IMR-90 (cell line): ENCODE data around the gene CARM1.

Experiments used
- BHLHE40 ChIP-seq: fragments of 150-350 bp; IDR thresholded peaks from 2 replicates; pipeline ENCODE4 v1.6.1; 2016; ENCODE audit warnings: mild to moderate bottlenecking, low read depth, low read length
- CEBPB ChIP-seq: IDR thresholded peaks from 2 replicates; pipeline ENCODE4 v1.6.1; 2012; ENCODE audit warnings: low read depth, low read length, improper control_type of control experiment
- ELK1 ChIP-seq: fragments of 150-350 bp; IDR thresholded peaks from 2 replicates; pipeline ENCODE4 v1.6.1; 2016; ENCODE audit warnings: low read depth, mild to moderate bottlenecking, low read length, moderate library complexity, borderline replicate concordance
- FOS ChIP-seq: fragments of 150-350 bp; IDR thresholded peaks from 2 replicates; pipeline ENCODE4 v1.6.1; 2016; ENCODE audit warnings: low read depth, low read length
- MAFK ChIP-seq: IDR thresholded peaks from 2 replicates; pipeline ENCODE4 v1.6.1; 2012; ENCODE audit warnings: low read depth, low read length, improper control_type of control experiment
- MXI1 ChIP-seq: IDR thresholded peaks from 2 replicates; pipeline ENCODE4 v1.6.1; 2012; ENCODE audit warnings: low read depth, mild to moderate bottlenecking, low read length, moderate library complexity, borderline replicate concordance
- NFE2L2 ChIP-seq: fragments of 150-350 bp; IDR thresholded peaks from 2 replicates; pipeline ENCODE4 v1.6.1; 2016; ENCODE audit warnings: low read depth, mild to moderate bottlenecking, low read length
- POLR2A ChIP-seq: IDR thresholded peaks from 2 replicates; pipeline ENCODE4 v1.6.1; 2012; ENCODE audit warnings: mild to moderate bottlenecking, low read depth, low read length
- RAD21 ChIP-seq: IDR thresholded peaks from 2 replicates; pipeline ENCODE4 v1.6.1; 2012; ENCODE audit warnings: low read length, improper control_type of control experiment
- RCOR1 ChIP-seq: IDR thresholded peaks from 2 replicates; pipeline ENCODE4 v1.6.1; 2012; ENCODE audit warnings: mild to moderate bottlenecking, low read length, improper control_type of control experiment; ENCODE audit not compliant: insufficient replicate concordance
- RFX5 ChIP-seq: IDR thresholded peaks from 2 replicates; pipeline ENCODE4 v1.8.0; 2012; ENCODE audit warnings: low read depth, mild to moderate bottlenecking, low read length, moderate library complexity
- SMC3 ChIP-seq: fragments of 150-350 bp; IDR thresholded peaks from 2 replicates; pipeline ENCODE4 v1.6.1; 2016; ENCODE audit warnings: low read depth, mild to moderate bottlenecking, antibody characterized with exemption, low read length, moderate library complexity
- USF2 ChIP-seq: fragments of 150-350 bp; IDR thresholded peaks from 2 replicates; pipeline ENCODE4 v1.6.1; 2017; ENCODE audit warnings: mild to moderate bottlenecking, antibody characterized with exemption, low read length, low read depth
- TF ChIP-seq, protein P1 (sequence below): conservative IDR thresholded peaks from 2 replicates; pipeline ENCODE4 v1.5.1; 2012; ENCODE audit warnings: mild to moderate bottlenecking, low read depth, low read length, improper control_type of control experiment

- TF ChIP-seq, protein P1, sequence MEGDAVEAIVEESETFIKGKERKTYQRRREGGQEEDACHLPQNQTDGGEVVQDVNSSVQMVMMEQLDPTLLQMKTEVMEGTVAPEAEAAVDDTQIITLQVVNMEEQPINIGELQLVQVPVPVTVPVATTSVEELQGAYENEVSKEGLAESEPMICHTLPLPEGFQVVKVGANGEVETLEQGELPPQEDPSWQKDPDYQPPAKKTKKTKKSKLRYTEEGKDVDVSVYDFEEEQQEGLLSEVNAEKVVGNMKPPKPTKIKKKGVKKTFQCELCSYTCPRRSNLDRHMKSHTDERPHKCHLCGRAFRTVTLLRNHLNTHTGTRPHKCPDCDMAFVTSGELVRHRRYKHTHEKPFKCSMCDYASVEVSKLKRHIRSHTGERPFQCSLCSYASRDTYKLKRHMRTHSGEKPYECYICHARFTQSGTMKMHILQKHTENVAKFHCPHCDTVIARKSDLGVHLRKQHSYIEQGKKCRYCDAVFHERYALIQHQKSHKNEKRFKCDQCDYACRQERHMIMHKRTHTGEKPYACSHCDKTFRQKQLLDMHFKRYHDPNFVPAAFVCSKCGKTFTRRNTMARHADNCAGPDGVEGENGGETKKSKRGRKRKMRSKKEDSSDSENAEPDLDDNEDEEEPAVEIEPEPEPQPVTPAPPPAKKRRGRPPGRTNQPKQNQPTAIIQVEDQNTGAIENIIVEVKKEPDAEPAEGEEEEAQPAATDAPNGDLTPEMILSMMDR, result no peak
- TF ChIP-seq BHLHE40 (no peak), RAD21 (no peak), NFE2L2 (no peak), SMC3 (no peak), ELK1 (no peak), RCOR1 (no peak), FOS (no peak), POLR2A (no peak), CEBPB (no peak), MXI1 (no peak), RFX5 (no peak), USF2 (no peak), MAFK (no peak)
Observed at GRCh38 chr19:10962863-10963262, 91.5 kb downstream of the CARM1 start.
